Kidney (tissue), 14 donors: Measurements from ENCODE around the gene ETFBKMT. TPM values are rescaled to one million over a fixed set of nuclear protein-coding genes. Genes with fewer than 3 reads are reported as not detected.

Source experiments
- DNase-seq, 5 donors: peaks; one replicate each; pipeline ENCODE4 v3.0.0-alpha.2; 2013 to 2020
- FAIRE-seq: peaks from 2 replicates; lab custom pipeline; 2012; peaks lifted over from hg19 to GRCh38; lab: Jason Lieb, UNC
- H3K27ac ChIP-seq, 2 donors: one replicate each; pipeline ENCODE4 v1.7.0; 2013; ENCODE audit warnings: low read depth in 2 of 2, low read length in 2 of 2, inconsistent platforms in 1 of 2
- H3K27me3 ChIP-seq: one replicate; pipeline ENCODE4 v1.7.1; 2013; ENCODE audit warnings: low read length, inconsistent platforms; ENCODE audit not compliant: control insufficient read depth, insufficient read depth
- H3K36me3 ChIP-seq, 3 donors: one replicate each; pipeline versions ENCODE4 v1.7.0 to v1.7.1; 2013; ENCODE audit warnings: low read length in 3 of 3, control low read depth in 1 of 3, inconsistent platforms in 1 of 3; ENCODE audit not compliant: insufficient read depth in 3 of 3, control insufficient read depth in 2 of 3
- H3K4me1 ChIP-seq, 3 donors: one replicate each; pipeline versions ENCODE4 v1.7.0 to v1.7.1; 2013; ENCODE audit warnings: low read length in 3 of 3, inconsistent platforms in 1 of 3, low read depth in 1 of 3; ENCODE audit not compliant: control insufficient read depth in 2 of 3, insufficient read depth in 2 of 3
- H3K4me3 ChIP-seq, 3 donors: one replicate each; pipeline versions ENCODE4 v1.7.0 to v1.8.1; 2013; ENCODE audit warnings: low read length in 3 of 3, control low read depth in 1 of 3, inconsistent platforms in 1 of 3
- H3K9ac ChIP-seq, 3 donors: one replicate each; pipeline versions ENCODE4 v1.7.0 to v1.7.1; 2013; ENCODE audit warnings: low read length in 3 of 3, control low read depth in 1 of 3, inconsistent platforms in 1 of 3
- H3K9me3 ChIP-seq, 3 donors: one replicate each; pipeline versions ENCODE4 v1.7.0 to v1.7.1; 2013; ENCODE audit warnings: low read length in 3 of 3, control low read depth in 1 of 3, inconsistent platforms in 1 of 3; ENCODE audit not compliant: control insufficient read depth in 2 of 3, insufficient read depth in 1 of 3
- CTCF ChIP-seq: IDR thresholded peaks from 3 replicates; pipeline ENCODE4 v1.5.1; 2012; ENCODE audit warnings: mild to moderate bottlenecking, moderate library complexity, borderline replicate concordance; ENCODE audit not compliant: insufficient read depth; ENCODE audit errors: extremely low read depth
- intact Hi-C: fragments of 100-400 bp; cut with DNase I; formaldehyde crosslinking; loops from one replicate; pipeline ENCODE4 v1.11.1; 2022
- polyA plus RNA-seq: library from polyadenylated mRNA; stranded (reverse); fragments of 350-450 nt; fragmentation: Illumina TruSeq; extraction: RNeasy Lipid Tissue Mini Kit (QIAGEN cat#74804); gene quantifications from one replicate; pipeline ENCODE4 v1.2.3, GENCODE V29; 2014; ENCODE audit warnings: low read depth, low replicate concordance; ENCODE audit not compliant: insufficient read depth
- total RNA-seq: library from RNA; stranded (reverse); fragmentation: NEBNext Ultra II Directional; extraction: Animal tissue kit (Norgen Biotek cat#: 25700); gene quantifications from one replicate; pipeline ENCODE4 v1.2.1, GENCODE V29; 2021
- donor health status: control.
- donor health status: control.
- donor health status: control.
- donor health status: control.
- donor health status: control.
- donor health status: DM: yes; HTN: yes; CAD: no.
- donor health status: Normal renal cell carcinoma (clear cell type).

The ETFBKMT gene
- total and polyA plus RNA-seq, 2 donors from 2014 or later, result 6.0 to 8.2 TPM

DNA sequence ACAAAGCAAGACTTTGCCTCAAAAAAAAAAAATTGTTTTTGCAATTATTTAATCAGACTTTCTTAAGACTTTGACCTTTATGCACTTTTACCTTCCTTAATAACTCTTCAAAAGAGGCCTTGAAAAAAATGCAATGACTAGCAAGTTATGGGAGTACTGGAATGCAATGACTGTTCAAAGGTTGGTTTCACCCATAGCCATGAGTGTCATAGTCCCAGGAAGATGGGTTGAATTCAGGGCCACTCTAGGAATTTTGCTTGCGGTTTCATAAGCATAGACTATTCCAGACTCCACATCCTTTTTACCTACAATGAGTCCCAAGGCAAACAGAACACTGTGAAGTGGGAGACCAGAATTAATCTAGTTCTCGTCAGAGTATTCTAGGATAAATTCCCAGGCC, 39.2 kb upstream of the ETFBKMT start:
- Histone ChIP-seq H3K4me1 (no peaks in the 10 kb centered on the region), H3K9me3 (no peaks in the 10 kb centered on the region), H3K36me3 (no peaks in the 10 kb centered on the region), H3K27me3 (no peaks in the 10 kb centered on the region), H3K27ac (no peak overlapping the region), H3K4me3 (no peak overlapping the region), H3K9ac (no peak overlapping the region)
- no peak for FAIRE-seq
- DNase-seq, result no peak
- intact Hi-C loops, result no loop called here
- TF ChIP-seq CTCF, result no peak

DNA sequence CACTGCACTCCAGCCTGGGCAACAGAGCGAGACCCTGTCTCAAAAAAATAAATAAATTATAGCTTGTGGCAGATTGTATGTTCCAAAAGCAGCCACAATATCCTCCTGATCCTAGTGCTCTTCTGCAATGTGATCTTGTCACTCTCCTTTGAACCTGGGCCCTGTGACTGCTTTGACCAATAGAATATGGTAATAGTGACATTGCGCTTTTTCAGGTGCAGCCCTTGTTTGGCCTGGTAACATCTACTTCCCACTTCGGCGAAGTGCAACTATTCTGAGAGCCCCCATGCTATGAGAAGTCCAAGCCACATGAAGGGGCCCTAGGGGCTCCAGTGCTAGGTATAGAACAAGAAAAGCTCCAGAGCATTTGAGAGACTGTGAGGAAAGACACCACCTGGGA, 37.5 kb upstream of the ETFBKMT start:
- H3K4me3 ChIP-seq, result no peak overlapping the region
- H3K9ac ChIP-seq, result no peak overlapping the region
- no peaks in the 10 kb centered on the region for H3K36me3 ChIP-seq
- no peak for TF ChIP-seq CTCF
- intact Hi-C loops, result no loop called here
- no peak for FAIRE-seq
- H3K9me3 ChIP-seq, result no peaks in the 10 kb centered on the region
- no peak overlapping the region for H3K27ac ChIP-seq
- no peak for DNase-seq
- no peaks in the 10 kb centered on the region for H3K4me1 ChIP-seq
- H3K27me3 ChIP-seq, result no peaks in the 10 kb centered on the region

- Histone ChIP-seq H3K27ac (no peak overlapping the region), H3K36me3 (no peaks in the 10 kb centered on the region), H3K4me3 (no peak overlapping the region), H3K9me3 (no peaks in the 10 kb centered on the region), H3K4me1 (peaks cover 3 to 8% (median 4%) of the 10 kb centered on the region in 3 donors), H3K27me3 (no peaks in the 10 kb centered on the region), H3K9ac (no peak overlapping the region)
- no peak for DNase-seq
- intact Hi-C loops, result no loop called here
- no peak for TF ChIP-seq CTCF
- no peak for FAIRE-seq
Measured at GRCh38 chr12:31626270-31626995, 33.1 kb upstream of the ETFBKMT start.
